SK-N-SH (cell line): ENCODE measurements around the gene HSPA4.

Experiments used
- CTCF ChIP-seq: fragments of 200-600 bp; sonication (generic); IDR thresholded peaks from 2 replicates; pipeline ENCODE4 v1.6.1; 2017; ENCODE audit warnings: antibody characterized with exemption, mild to moderate bottlenecking, moderate library complexity
- EP300 ChIP-seq, 2 experiments: IDR thresholded peaks; 2 replicates each; pipeline versions ENCODE4 v1.4.0 to v1.6.1; 2012; ENCODE audit warnings: borderline replicate concordance in 1 of 2, low read depth in 1 of 2, low read length in 1 of 2
- EZH2phosphoT487 ChIP-seq: fragments of 200-600 bp; sonication (generic); IDR thresholded peaks from 2 replicates; pipeline ENCODE4 v1.6.1; 2017; ENCODE audit warnings: low read depth, mixed run types, mild to moderate bottlenecking, antibody characterized with exemption, moderate library complexity, borderline replicate concordance
- FOXJ3 ChIP-seq: sonication (generic); formaldehyde crosslinking; IDR thresholded peaks from 2 replicates; pipeline ENCODE4 v1.5.1; 2020; ENCODE audit warnings: mild to moderate bottlenecking, missing genetic modification reagents
- MAX ChIP-seq: IDR thresholded peaks from 2 replicates; pipeline ENCODE4 v1.4.0; 2012; ENCODE audit warnings: low read depth
- USF1 ChIP-seq: IDR thresholded peaks from 2 replicates; pipeline ENCODE4 v1.4.0; 2012; ENCODE audit warnings: low read depth, borderline replicate concordance

- TF ChIP-seq EZH2phosphoT487 = no peak
- no peak for TF ChIP-seq CTCF
- TF ChIP-seq FOXJ3 = no peak
- peak; percentile 67; the same call in 1 of the 2 replicates for TF ChIP-seq USF1
- TF ChIP-seq MAX = peak; percentile 71
- no peak for TF ChIP-seq EP300 (IDR thresholded peaks at IDR 0.05; ENCODE audit: borderline replicate concordance in 1 of 2, low read depth in 1 of 2, low read length in 1 of 2)
These were observed 18.7 kb upstream of the HSPA4 start for GRCh38 chr5:133032852-133033742.
